H1 (cell line): ENCODE measurements around the gene RBMS1. TPM values are rescaled to one million over a fixed set of nuclear protein-coding genes. Genes with fewer than 3 reads are reported as not detected.

ENCODE experiments used
- CHD7 ChIP-seq: fragments of 300-600 bp; sonication (generic); IDR thresholded peaks from 2 replicates; pipeline ENCODE4 v1.7.1; 2012; ENCODE audit warnings: low read length, moderate library complexity, mild to moderate bottlenecking, inconsistent platforms; ENCODE audit not compliant: insufficient replicate concordance
- CREB1 ChIP-seq: IDR thresholded peaks from 2 replicates; pipeline ENCODE4 v1.6.1; 2012; ENCODE audit warnings: inconsistent platforms
- EZH2 ChIP-seq: fragments of 200-600 bp; sonication (generic); IDR thresholded peaks from 2 replicates; pipeline ENCODE4 v1.7.1; 2012; ENCODE audit warnings: low read depth, mild to moderate bottlenecking, moderate library complexity, low read length, inconsistent platforms; ENCODE audit not compliant: severe bottlenecking
- KDM5A ChIP-seq: fragments of 200-600 bp; IDR thresholded peaks from 2 replicates; pipeline ENCODE4 v1.7.1; 2012; ENCODE audit warnings: mild to moderate bottlenecking, low read length, inconsistent platforms, mixed read lengths
- SIN3A ChIP-seq, 2 experiments: IDR thresholded peaks in 1 of 2; conservative IDR thresholded peaks in 1 of 2; 2 replicates each; pipeline ENCODE4 v1.6.1; 2011 to 2012; ENCODE audit warnings: low read length in 2 of 2, improper control_type of control experiment in 1 of 2, low read depth in 1 of 2, mild to moderate bottlenecking in 1 of 2
- SP1 ChIP-seq: IDR thresholded peaks from 2 replicates; pipeline ENCODE4 v1.6.1; 2011; ENCODE audit warnings: low read depth, low read length
- SP4 ChIP-seq: IDR thresholded peaks from 2 replicates; pipeline ENCODE4 v1.6.1; 2012; ENCODE audit warnings: low read length, inconsistent platforms
- polyA plus RNA-seq, 7 experiments: library from polyadenylated mRNA; depleted of rRNA in 3 of 7; stranded (reverse) in 5 of 7; unstranded in 2 of 7; fragments of >200 nt in 5 of 7; fragments of 200-250 nt in 2 of 7; gene quantifications; 1 replicate in 5 of 7; 2 replicates in 1 of 7; 4 replicates in 1 of 7; pipeline versions ENCODE4 v1.2.1 to v1.2.3, GENCODE V29; 2011 to 2013; ENCODE audit warnings: missing spikeins in 2 of 7, mixed read lengths in 2 of 7
- total RNA-seq: library from RNA; stranded (reverse); fragmentation: NEBNext Ultra II Directional; extraction: Animal tissue kit (Norgen Biotek cat#: 25700); gene quantifications from 2 replicates; pipeline ENCODE4 v1.2.1, GENCODE V29; 2021

Gene RBMS1
- total and polyA plus RNA-seq, 2 of the 8 experiments (the other 6 are each of a cell fraction or from before 2014, with no cell fraction given): 53.7 to 60.0 TPM

GRCh38 chr2:160247296-160248035 lies 246.1 kb downstream of the RBMS1 start (continued):
- TF ChIP-seq CHD7 (no peak), SIN3A (conservative IDR thresholded peaks at IDR 0.05 in 1 of 2, IDR thresholded peaks at IDR 0.05 in 1 of 2; ENCODE audit: low read depth in 1 of 2, low read length in 2 of 2) (no peak), CREB1 (no peak), EZH2 (no peak), KDM5A (no peak), SP4 (no peak), SP1 (no peak)
